HepG2 (cell line): ENCODE measurements around the gene MRM2. TPM values are rescaled to one million over a fixed set of nuclear protein-coding genes. Genes with fewer than 3 reads are reported as not detected.

Source experiments
- BRD4 ChIP-seq: sonication (generic); formaldehyde crosslinking; IDR thresholded peaks from 2 replicates; pipeline ENCODE4 v1.4.0; 2020; ENCODE audit warnings: missing genetic modification reagents
- EZH2 ChIP-seq: conservative IDR thresholded peaks from 2 replicates; pipeline ENCODE4 v1.6.1; 2012; ENCODE audit warnings: mild to moderate bottlenecking, low read depth, low read length, moderate library complexity
- FOXC1 ChIP-seq: sonication (generic); formaldehyde crosslinking; IDR thresholded peaks from 2 replicates; pipeline ENCODE4 v1.8.0; 2022; ENCODE audit warnings: mild to moderate bottlenecking, missing genetic modification reagents, borderline replicate concordance
- GABPB1 ChIP-seq: IDR thresholded peaks from 2 replicates; pipeline ENCODE4 v1.6.1; 2016; ENCODE audit warnings: mild to moderate bottlenecking, missing genetic modification reagents, moderate library complexity, missing compliant biosample characterization
- JUND ChIP-seq: sonication (generic); formaldehyde crosslinking; IDR thresholded peaks from 2 replicates; pipeline ENCODE4 v1.8.0; 2022; ENCODE audit warnings: mild to moderate bottlenecking, missing genetic modification reagents
- KAT8 ChIP-seq: IDR thresholded peaks from 2 replicates; pipeline ENCODE4 v1.6.1; 2016; ENCODE audit warnings: missing genetic modification reagents, missing compliant biosample characterization
- KDM2A ChIP-seq: sonication (generic); formaldehyde crosslinking; IDR thresholded peaks from 2 replicates; pipeline ENCODE4 v1.4.0; 2020; ENCODE audit warnings: low read depth, missing genetic modification reagents, borderline replicate concordance
- KLF12 ChIP-seq: sonication (generic); formaldehyde crosslinking; IDR thresholded peaks from 2 replicates; pipeline ENCODE4 v1.4.0; 2020; ENCODE audit warnings: missing genetic modification reagents, borderline replicate concordance
- MIER3 ChIP-seq: IDR thresholded peaks from 2 replicates; pipeline ENCODE4 v1.6.1; 2016; ENCODE audit warnings: missing compliant biosample characterization, borderline replicate concordance
- RAD21 ChIP-seq: fragments of 450-650 bp; formaldehyde crosslinking; IDR thresholded peaks from 2 replicates; pipeline ENCODE4 v1.5.0; 2020; ENCODE audit warnings: mild to moderate bottlenecking
- RCOR2 ChIP-seq: IDR thresholded peaks from 2 replicates; pipeline ENCODE4 v1.6.1; 2016; ENCODE audit warnings: missing biosample characterization, missing genetic modification reagents
- SMC3 ChIP-seq: IDR thresholded peaks from 2 replicates; pipeline ENCODE4 v1.6.1; 2011; ENCODE audit warnings: low read length, improper control_type of control experiment
- SNAPC2 ChIP-seq: sonication (generic); formaldehyde crosslinking; IDR thresholded peaks from 2 replicates; pipeline ENCODE4 v1.8.1; 2022; ENCODE audit warnings: mild to moderate bottlenecking, missing genetic modification reagents
- SOX5 ChIP-seq: IDR thresholded peaks from 2 replicates; pipeline ENCODE4 v1.6.1; 2016; ENCODE audit warnings: borderline replicate concordance
- SRSF9 ChIP-seq: fragments of 200-400 bp; formaldehyde crosslinking; IDR thresholded peaks from 2 replicates; pipeline ENCODE4 v1.6.1; 2018; ENCODE audit warnings: borderline replicate concordance, mild to moderate bottlenecking, low read depth, low read length; ENCODE audit not compliant: insufficient read depth, poor library complexity, severe bottlenecking
- STAG1 ChIP-seq: sonication (generic); formaldehyde crosslinking; IDR thresholded peaks from 2 replicates; pipeline ENCODE4 v1.4.0; 2020; ENCODE audit warnings: missing genetic modification reagents
- TOE1 ChIP-seq: sonication (generic); formaldehyde crosslinking; IDR thresholded peaks from 2 replicates; pipeline ENCODE4 v1.4.0; 2020; ENCODE audit warnings: mild to moderate bottlenecking, missing genetic modification reagents
- ZBTB38 ChIP-seq: sonication (generic); formaldehyde crosslinking; IDR thresholded peaks from 2 replicates; pipeline ENCODE4 v1.5.1; 2020; ENCODE audit warnings: mild to moderate bottlenecking, missing genetic modification reagents
- ZEB1 ChIP-seq: IDR thresholded peaks from 2 replicates; pipeline ENCODE4 v1.6.1; 2012; ENCODE audit warnings: mild to moderate bottlenecking, low read depth, inconsistent platforms; ENCODE audit not compliant: insufficient replicate concordance
- ZFYVE20 ChIP-seq: sonication (generic); formaldehyde crosslinking; IDR thresholded peaks from 2 replicates; pipeline ENCODE4 v1.8.0; 2023; ENCODE audit warnings: low read depth, mild to moderate bottlenecking, moderate library complexity, missing genetic modification reagents, borderline replicate concordance
- ZNF263 ChIP-seq: sonication (generic); formaldehyde crosslinking; IDR thresholded peaks from 2 replicates; pipeline ENCODE4 v1.4.0; 2020; ENCODE audit warnings: missing genetic modification reagents
- ZNF652 ChIP-seq: IDR thresholded peaks from 2 replicates; pipeline ENCODE4 v1.6.1; 2016; ENCODE audit warnings: low read depth, borderline replicate concordance
- ZNF670 ChIP-seq: sonication (generic); formaldehyde crosslinking; IDR thresholded peaks from 2 replicates; pipeline ENCODE4 v1.8.0; 2022; ENCODE audit warnings: mild to moderate bottlenecking, missing genetic modification reagents, borderline replicate concordance
- ZNF883 ChIP-seq: sonication (generic); formaldehyde crosslinking; IDR thresholded peaks from 2 replicates; pipeline ENCODE4 v1.5.1; 2020; ENCODE audit warnings: mild to moderate bottlenecking, missing genetic modification reagents; ENCODE audit errors: not compliant biosample characterization
- ZSCAN31 ChIP-seq: sonication (generic); formaldehyde crosslinking; IDR thresholded peaks from 2 replicates; pipeline ENCODE4 v1.5.0; 2020; ENCODE audit warnings: low read depth, mild to moderate bottlenecking, missing genetic modification reagents
- polyA plus RNA-seq, 8 experiments: library from polyadenylated mRNA; depleted of rRNA in 3 of 8; stranded (reverse) in 7 of 8; unstranded in 1 of 8; fragments of >200 nt; fragmentation: Illumina TruSeq in 4 of 8; extraction: Trizol in 4 of 8; gene quantifications; 2 replicates each; pipeline versions ENCODE4 v1.2.1 to v1.2.3, GENCODE V29; 2011 to 2016; ENCODE audit warnings: low read depth in 4 of 8, missing spikeins in 1 of 8, mixed read lengths in 1 of 8; ENCODE audit not compliant: insufficient read depth in 1 of 8
- total RNA-seq, 5 experiments: library from RNA; depleted of rRNA; stranded (reverse); fragments of >200 nt; fragmentation: Illumina TruSeq; extraction: Trizol; gene quantifications; 2 replicates each; pipeline ENCODE4 v1.2.3, GENCODE V29; 2016; ENCODE audit warnings: low read depth in 1 of 5
- TF ChIP-seq, protein P1 (sequence below): sonication (generic); formaldehyde crosslinking; IDR thresholded peaks from 2 replicates; pipeline ENCODE4 v1.5.0; 2020; ENCODE audit warnings: missing genetic modification reagents
- TF ChIP-seq, protein P2 (sequence below): sonication (generic); formaldehyde crosslinking; IDR thresholded peaks from 2 replicates; pipeline ENCODE4 v1.4.0; 2020; ENCODE audit warnings: missing genetic modification reagents
- TF ChIP-seq, protein P3 (sequence below): sonication (generic); formaldehyde crosslinking; IDR thresholded peaks from 2 replicates; pipeline ENCODE4 v1.5.0; 2020; ENCODE audit warnings: mild to moderate bottlenecking, missing genetic modification reagents, moderate library complexity

The MRM2 gene
- total and polyA plus RNA-seq, 2 of the 13 experiments (the other 11 are each of a cell fraction or from before 2014, with no cell fraction given), result 13.2 to 34.2 TPM

DNA sequence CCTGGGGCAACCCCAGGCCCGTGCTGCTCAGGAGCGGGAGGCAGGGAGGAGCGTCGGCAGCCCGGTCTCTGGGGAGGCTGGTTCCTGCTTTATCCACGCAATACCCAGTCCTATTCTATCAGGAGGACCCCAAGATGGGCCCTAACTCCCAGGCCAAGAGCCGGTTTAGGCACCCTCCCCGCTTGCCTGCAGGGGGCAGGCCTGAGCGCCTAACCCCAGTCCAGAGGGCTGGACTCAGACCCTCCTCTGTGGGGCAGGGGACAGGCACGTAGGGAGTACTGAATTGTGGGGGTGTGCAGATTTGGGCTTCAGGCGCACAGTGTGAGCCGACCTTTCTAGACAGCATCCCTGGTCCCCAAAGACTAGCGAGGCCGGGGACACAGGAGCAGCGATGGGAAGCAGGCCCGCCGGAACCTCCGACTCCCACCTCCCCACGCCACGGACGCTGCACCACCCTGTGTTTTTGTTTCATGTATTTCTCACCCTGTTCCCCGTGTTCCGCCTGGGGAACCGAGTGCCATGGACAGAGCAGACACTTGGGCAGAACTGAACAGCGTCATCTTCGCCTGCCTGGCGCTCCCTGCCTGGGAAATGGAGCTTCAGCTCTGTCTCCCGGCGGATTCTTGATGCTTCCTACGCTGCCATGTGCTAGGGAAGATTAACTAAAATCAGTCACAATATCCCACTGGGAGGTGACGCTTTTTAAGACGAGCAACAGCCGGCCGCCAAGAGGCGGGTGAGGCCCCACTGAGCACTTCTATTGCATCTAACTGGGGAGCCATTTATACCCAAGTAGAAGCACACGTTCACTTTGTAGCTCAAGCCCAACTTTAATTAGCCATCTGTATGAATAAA lies 5.4 kb upstream of the MRM2 start (continued):
- TF ChIP-seq MIER3 (CRISPR knock-in tag) (no peak), STAG1 (peak; percentile 79), ZNF652 (CRISPR knock-in tag) (no peak), GABPB1 (CRISPR knock-in tag) (no peak), EZH2 (no peak), KDM2A (CRISPR knock-in tag) (no peak), TOE1 (CRISPR knock-in tag) (no peak), RCOR2 (CRISPR knock-in tag) (no peak), ZNF263 (CRISPR knock-in tag) (no peak), ZFYVE20 (CRISPR knock-in tag) (no peak), KLF12 (CRISPR knock-in tag) (no peak), ZNF670 (CRISPR knock-in tag) (no peak), ZEB1 (no peak), ZBTB38 (CRISPR knock-in tag) (0 out of 2 replicates have a peak, but pooled peaks have one; percentile 46), RAD21 (CRISPR knock-in tag) (peak; percentile 67), SRSF9 (no peak), SOX5 (CRISPR knock-in tag) (no peak), JUND (CRISPR knock-in tag) (no peak), BRD4 (CRISPR knock-in tag) (no peak), FOXC1 (CRISPR knock-in tag) (0 out of 2 replicates have a peak, but pooled peaks have one; percentile 21), SNAPC2 (CRISPR knock-in tag) (no peak), KAT8 (CRISPR knock-in tag) (no peak), ZNF883 (peak; percentile 46), SMC3 (peak; percentile 20; the same call in 1 of the 2 replicates), ZSCAN31 (CRISPR knock-in tag) (no peak)
- TF ChIP-seq, protein P1, sequence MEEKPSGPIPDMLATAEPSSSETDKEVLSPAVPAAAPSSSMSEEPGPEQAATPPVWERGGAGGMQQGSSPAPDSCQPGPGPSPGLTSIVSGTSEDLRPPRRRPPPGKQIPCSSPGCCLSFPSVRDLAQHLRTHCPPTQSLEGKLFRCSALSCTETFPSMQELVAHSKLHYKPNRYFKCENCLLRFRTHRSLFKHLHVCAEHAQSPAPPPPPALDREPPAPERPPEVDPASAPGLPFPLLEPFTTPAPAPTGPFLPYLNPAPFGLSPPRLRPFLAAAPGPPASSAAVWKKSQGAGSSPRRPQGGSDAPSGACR, result no peak
- TF ChIP-seq, protein P2, sequence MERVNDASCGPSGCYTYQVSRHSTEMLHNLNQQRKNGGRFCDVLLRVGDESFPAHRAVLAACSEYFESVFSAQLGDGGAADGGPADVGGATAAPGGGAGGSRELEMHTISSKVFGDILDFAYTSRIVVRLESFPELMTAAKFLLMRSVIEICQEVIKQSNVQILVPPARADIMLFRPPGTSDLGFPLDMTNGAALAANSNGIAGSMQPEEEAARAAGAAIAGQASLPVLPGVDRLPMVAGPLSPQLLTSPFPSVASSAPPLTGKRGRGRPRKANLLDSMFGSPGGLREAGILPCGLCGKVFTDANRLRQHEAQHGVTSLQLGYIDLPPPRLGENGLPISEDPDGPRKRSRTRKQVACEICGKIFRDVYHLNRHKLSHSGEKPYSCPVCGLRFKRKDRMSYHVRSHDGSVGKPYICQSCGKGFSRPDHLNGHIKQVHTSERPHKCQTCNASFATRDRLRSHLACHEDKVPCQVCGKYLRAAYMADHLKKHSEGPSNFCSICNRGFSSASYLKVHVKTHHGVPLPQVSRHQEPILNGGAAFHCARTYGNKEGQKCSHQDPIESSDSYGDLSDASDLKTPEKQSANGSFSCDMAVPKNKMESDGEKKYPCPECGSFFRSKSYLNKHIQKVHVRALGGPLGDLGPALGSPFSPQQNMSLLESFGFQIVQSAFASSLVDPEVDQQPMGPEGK, result 0 out of 2 replicates have a peak, but pooled peaks have one; percentile 10
- TF ChIP-seq, protein P3, sequence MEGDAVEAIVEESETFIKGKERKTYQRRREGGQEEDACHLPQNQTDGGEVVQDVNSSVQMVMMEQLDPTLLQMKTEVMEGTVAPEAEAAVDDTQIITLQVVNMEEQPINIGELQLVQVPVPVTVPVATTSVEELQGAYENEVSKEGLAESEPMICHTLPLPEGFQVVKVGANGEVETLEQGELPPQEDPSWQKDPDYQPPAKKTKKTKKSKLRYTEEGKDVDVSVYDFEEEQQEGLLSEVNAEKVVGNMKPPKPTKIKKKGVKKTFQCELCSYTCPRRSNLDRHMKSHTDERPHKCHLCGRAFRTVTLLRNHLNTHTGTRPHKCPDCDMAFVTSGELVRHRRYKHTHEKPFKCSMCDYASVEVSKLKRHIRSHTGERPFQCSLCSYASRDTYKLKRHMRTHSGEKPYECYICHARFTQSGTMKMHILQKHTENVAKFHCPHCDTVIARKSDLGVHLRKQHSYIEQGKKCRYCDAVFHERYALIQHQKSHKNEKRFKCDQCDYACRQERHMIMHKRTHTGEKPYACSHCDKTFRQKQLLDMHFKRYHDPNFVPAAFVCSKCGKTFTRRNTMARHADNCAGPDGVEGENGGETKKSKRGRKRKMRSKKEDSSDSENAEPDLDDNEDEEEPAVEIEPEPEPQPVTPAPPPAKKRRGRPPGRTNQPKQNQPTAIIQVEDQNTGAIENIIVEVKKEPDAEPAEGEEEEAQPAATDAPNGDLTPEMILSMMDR (CRISPR knock-in tag), result peak; percentile 89
